SHP77 treated with DMSO at 0.1 percent for 48 hours (cell line): ENCODE data around the gene RNF217.

ENCODE experiments used
- DNase-seq: peaks from one replicate; lab custom pipeline; 2025; lab: John Stamatoyannopoulos, UW

Gene RNF217

GRCh38 chr6:124987999-124988591 is 25.9 kb downstream of the RNF217 start:
- no peak for DNase-seq

DNA sequence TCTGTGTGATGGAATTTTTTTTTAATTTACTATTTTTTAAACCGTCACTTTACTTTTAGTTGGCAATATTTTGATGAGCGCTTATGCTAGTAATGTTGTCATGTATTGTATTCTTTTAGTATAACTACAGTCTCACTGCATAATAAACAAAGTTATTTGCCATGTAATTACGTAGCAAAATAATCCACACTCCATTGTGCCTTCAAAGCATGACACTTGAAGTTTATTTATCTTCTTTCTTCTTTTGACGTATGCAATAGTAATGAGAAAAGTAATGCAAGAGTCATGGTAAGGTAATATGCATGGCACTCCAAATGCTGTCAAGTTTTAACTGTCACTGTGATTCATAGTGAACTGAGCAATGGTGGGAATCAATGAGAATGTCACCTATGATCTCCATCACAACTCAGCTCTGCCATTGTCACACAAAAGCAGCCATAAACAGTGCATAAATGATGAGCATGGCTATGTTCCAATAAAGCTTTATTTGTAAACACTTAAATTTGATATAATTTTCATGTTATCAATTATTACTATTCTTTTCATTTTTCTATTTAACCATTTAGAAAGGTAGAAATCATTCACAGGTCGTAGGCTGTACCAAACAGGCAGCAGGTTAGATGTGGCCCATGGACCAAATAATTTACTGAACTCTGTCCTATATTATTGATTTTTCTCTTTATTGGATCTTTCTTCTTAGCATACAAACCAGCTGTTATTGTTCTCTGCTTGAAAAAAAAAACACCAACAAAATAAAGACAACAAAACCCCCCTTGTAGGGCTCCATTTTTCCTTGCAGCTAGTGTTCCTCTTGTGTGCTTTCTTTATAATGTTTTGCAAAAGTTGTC is 27.1 kb downstream of the RNF217 start:
- DNase-seq = no peak

DNA sequence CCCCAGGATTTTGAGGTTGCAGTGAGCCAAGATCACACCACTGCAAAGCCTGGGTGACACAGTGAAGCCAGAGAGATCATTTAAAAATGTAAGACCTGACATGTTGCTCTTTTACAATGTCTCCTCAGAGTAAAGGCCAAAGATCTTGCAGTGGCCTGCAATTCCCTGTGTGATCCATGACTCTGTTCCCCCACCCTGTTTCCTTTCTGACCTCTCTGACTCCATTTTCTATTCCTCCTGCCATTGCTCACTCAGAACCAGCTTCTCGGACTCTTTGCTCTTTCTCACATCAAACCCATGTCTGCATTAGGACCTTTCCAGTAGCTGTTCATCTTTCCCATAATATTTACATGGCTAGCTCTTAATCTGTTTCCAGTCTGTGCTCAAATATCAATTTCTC is 28.8 kb downstream of the RNF217 start:
- no peak for DNase-seq

DNA sequence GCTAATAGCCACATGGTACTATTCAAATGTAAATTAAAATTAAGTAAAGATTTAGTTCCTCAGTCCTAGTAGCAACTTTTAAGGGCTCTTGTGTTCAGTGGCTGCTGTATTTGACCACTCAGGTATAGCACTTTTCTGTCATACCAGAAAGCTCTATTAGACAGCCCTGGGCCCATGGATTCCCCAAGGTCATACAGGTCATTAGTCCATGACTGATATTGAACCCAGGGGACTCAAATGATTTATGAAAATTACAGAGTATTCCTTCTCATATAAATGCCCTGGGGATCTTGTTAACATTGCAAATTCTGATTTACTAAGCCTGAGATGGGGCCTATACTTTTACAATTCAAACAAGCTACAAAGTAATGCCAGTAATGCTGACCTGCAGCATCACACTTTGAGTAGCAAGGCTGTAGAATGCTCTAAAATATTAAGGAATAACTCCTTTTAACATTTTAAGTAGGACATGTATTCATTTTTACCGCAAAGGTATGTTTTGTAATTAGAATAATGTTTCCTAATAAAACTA is 29.6 kb downstream of the RNF217 start:
- DNase-seq = no peak

- no peak for DNase-seq
Measured at GRCh38 chr6:124993327-124993726, 31.1 kb downstream of the RNF217 start.

DNA sequence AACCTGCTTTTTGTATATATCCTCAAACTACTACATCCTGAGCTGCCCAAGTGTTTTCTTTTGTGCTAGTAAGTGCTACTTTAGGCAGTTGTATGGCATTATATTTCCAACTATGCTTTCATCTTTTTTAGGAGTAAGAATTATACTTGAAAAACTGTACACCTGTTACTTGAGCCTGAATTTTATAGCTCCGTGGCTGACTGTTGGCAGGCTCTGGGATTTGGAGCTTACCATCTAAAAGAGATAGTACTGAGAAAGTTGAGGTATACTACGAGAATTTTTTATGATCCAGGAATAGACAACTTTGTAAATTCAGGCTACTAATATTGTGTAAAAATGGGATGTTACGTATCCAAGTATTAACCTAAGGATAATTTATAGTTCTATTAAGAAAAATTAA is 32.4 kb downstream of the RNF217 start:
- DNase-seq = no peak

GRCh38 chr6:124995131-124995530 is 32.9 kb downstream of the RNF217 start:
- no peak for DNase-seq

DNA sequence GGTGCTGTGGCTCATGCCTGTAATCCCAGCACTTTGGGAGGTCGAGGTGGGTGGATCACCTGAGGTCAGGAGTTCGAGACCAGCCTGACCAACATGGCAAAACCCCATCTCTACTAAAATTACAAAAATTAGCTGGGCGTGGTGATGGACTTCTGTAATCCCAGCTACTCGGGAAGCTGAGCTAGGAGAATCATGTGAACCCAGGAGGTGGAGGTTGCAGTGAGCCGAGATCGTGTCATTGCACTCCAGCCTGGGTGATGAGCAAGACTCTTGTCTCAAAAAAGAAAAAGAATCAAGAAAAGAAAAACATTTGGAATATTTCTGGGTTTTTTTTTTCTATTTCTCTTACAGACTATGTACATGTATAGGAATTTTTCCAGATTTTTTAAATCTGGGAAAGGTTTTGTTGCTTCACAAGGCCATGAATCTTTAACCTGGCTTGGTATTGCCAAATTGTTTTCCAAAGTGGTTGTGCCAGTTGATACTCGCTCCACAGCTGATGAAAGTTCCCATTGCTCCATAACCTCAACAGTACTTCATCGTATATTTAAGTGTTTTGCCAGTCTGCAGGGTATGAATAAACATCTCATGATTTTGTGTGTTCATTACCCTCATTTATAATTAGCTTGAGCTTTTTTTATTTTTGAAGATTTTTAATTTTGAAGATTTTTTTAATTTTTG is 33.5 kb downstream of the RNF217 start:
- DNase-seq = no peak

GRCh38 chr6:124996411-124996810 is 34.2 kb downstream of the RNF217 start:
- DNase-seq = no peak

DNA sequence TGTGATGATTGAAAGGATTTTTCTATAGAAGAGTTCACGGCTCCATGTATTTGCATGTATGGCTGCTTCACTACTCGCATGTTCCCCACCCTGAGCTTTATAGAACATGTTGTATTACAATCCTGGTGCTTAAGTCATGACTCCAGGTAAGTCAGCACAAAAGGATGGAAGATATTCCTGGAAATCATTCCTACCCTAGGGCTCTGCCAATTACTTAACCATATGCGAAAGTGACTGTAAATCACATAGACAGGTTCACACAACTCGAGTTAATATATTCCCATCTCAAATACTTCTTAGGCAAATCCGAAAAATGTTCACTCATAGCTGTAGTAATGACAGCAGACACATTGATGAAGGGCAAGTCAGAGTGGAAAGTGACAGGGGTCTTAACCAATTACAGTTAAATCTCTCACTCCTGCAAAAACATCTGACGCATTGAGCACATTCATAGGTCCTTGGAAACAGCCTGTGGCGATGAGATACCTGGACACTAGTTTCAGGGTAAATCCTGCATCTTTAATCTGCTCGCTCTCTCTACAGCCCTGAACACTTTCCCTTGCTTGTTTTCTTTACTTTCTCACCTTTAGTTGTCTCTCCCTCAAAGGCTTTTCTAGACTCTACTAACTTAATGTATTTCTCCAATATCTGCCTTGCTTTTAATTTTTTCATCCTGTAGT is 35.1 kb downstream of the RNF217 start:
- DNase-seq = no peak

DNA sequence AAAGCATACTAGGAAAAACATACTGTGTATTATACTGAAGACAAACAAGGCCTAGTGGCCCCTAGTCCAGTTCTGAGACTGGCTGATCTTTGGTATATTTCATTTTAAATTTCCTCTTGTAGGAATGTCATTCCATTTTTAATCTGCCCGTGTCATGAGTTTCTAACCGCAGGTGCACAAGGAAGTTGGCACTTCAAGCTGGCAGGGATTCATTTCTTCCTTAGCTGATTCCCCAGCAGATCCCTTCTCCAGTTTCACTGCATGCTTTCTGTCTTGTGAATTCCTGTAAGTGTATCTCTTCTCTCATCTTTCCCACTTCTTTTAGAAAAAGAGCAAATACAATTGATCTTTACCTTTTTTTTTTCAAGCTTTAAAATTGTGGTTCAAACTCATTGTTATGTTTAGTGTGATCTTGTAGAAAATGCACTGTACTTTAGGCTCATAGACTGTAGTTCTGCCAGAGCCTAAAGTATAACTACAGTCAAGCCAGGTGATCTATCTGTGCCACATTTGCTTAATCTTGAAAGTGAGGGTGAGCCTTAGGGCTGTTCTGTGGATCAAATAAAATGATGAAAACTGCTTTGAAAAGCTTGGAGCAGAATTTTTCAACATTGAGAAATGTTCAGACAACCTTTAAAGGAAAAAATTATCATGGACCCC is 37.0 kb downstream of the RNF217 start:
- DNase-seq = no peak

GRCh38 chr6:125001684-125002405 is 39.6 kb downstream of the RNF217 start:
- no peak for DNase-seq

GRCh38 chr6:125002406-125002741 is 40.1 kb downstream of the RNF217 start:
- no peak for DNase-seq

DNA sequence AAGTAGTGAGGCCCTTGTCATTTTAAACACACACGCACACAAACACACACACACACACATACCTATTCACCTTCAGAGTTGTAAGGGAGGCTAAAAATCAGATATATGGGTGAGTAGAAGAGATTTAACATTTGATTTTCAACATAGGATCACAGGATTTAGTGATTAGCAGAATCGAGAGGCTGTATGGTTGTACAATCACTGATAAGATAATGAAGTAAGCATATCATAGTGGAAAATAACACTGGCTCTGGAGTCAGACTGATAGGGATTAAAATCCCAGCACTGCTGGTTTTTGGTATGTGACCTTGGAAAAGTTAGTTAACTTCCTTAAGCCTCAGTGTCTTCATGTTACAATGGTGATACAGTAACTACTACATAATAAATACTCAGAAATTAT is 40.8 kb downstream of the RNF217 start:
- no peak for DNase-seq

DNA sequence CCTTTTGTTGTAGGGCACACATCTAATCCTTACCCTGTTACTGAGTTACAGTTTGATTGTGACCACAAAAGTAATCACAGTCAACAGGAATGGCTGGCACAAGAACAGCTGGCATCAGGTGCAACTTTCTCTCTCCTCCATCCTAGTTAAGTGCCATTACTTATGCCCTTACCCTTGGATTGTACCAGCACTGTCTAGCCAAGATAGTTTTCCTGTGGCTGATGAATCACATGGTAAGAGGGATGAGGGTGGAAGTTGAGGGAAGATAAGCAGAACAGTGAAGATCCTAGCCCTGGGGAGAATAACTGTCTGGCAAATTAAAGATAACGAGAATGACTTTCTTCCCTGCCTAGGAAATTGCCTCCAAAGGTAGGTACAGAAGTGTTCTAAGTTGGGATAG is 42.0 kb downstream of the RNF217 start:
- no peak for DNase-seq

DNA sequence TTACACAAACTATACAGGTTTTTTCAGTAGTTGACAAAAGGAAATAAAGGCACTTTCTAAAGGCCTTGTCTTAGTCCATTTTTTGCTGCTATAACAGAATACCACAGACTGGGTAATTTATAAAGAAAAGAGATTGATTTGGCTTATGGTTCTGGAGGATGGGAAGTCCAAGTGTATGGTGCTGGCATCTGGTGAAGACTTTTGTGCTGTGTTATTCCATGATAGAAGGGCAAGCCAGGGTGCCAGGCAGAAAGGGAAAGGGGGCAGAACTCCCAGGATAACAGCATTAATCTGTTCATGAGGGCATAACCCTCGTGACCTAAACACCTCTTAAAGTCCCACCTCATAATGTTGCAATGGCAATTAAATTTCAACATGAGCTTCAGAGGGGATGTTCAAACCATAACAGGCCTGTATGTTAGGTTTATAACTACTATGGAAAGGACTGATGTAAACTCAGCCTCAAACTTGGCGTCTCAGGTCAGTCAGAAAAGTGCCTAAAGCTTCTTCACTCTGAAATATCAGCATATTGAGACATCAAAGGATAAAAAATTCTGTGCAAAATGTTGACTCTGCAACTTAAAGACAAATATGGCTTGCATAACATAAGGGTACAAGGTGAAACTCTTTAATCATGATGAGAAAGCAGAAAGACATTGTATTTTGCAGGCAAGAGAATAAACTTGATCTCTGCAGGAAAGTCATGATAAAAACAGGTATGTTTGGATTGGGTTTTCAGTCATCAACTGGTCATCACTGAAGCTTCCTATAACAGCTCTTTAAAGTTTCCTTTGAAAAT is 42.8 kb downstream of the RNF217 start:
- no peak for DNase-seq

- DNase-seq = no peak
Measured at GRCh38 chr6:125008261-125008703, 46.0 kb downstream of the RNF217 start.

GRCh38 chr6:125008957-125009356 is 46.7 kb downstream of the RNF217 start:
- no peak for DNase-seq

- DNase-seq = no peak
Measured at GRCh38 chr6:125009578-125009977, 47.3 kb downstream of the RNF217 start.

DNA sequence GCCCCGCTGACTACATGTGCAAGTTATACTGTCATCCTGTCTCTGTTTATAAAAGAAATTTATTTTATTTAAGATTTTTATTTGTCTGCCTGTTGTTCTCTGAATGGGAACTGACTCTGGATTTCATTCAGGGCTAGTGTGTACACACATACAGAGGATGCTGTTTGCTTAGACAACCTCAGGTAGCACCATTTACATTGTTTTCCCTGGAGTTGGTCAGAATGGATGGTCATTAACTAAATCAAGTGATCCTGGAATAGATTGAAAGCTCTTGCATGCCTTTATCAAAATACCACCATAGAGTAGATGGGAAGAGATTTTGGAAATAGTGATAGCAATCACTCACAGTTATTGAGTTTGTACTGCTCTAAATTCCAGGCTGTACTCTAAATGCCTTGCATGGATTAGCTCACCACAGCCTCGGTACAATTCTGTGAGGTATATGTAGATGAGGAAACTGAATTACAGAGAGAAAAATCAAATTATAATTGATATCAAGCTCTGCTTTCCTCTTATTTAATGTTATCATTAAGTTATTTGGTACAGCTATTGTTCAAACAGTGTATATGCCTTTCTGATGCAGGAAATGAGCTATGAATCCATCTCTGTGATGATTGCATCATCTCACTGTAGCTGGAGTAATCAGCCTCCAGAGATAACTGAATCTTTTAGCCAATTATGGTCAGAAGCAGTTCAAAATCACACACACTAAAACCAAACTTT is 51.9 kb downstream of the RNF217 start:
- DNase-seq = no peak
